GM10248 (cell line): ENCODE results near the gene ENPP3.

ENCODE experiments used
- CTCF ChIA-PET: fragments of 300-600 bp; sonication (Branson Sonifier 250); formaldehyde crosslinking; extraction: SDS; loops from one replicate; lab custom pipeline; 2021; ENCODE audit warnings: antibody characterized with exemption; lab: Yijun Ruan, JAX
- POLR2A ChIA-PET: fragments of 350-650 bp; sonication (Branson Sonifier 250); formaldehyde crosslinking; extraction: SDS; loops from one replicate; lab custom pipeline; 2020; ENCODE audit warnings: antibody characterized with exemption; lab: Yijun Ruan, JAX
- DNase-seq: peaks from one replicate; pipeline ENCODE4 v3.0.0; 2012; ENCODE audit errors: extremely low spot score
- CTCF ChIP-seq: IDR thresholded peaks from 2 replicates; pipeline ENCODE4 v1.5.1; 2012; ENCODE audit warnings: mild to moderate bottlenecking, low read depth; ENCODE audit errors: extremely low read depth, missing control alignments, control extremely low read depth

Gene ENPP3

GRCh38 chr6:131636880-131637792, at the start of gene ENPP3:
Gene ENPP3, plus strand, starts transcription at chr6:131637302. Its CDS starts 83 bp downstream, at chr6:131637385.
- DNase-seq, result no peak
- CTCF ChIA-PET, result interaction anchor here (1.3 to 5.4 kb wide), 3 partner anchors 10 to 20 kb away, joined by 3 to 73 read pairs (median 5); partner anchors contain the start of gene MED23
- POLR2A ChIA-PET, result no interaction called here
- no peak for TF ChIP-seq CTCF

- DNase-seq, result no peak
- CTCF ChIA-PET, result no interaction called here
- POLR2A ChIA-PET, result no interaction called here
- TF ChIP-seq CTCF, result no peak
Measured at GRCh38 chr6:131587909-131588308, 49.2 kb upstream of the ENPP3 start.

- POLR2A ChIA-PET, result no interaction called here
- TF ChIP-seq CTCF, result no peak
- CTCF ChIA-PET, result no interaction called here
- DNase-seq, result no peak
Measured at GRCh38 chr6:131588643-131589042, 48.5 kb upstream of the ENPP3 start.

GRCh38 chr6:131592935-131593334, 44.2 kb upstream of the ENPP3 start:
- POLR2A ChIA-PET, result no interaction called here
- no peak for TF ChIP-seq CTCF
- no peak for DNase-seq
- CTCF ChIA-PET, result interaction anchor here (1.2 to 1.9 kb wide), 2 partner anchors 9 to 18 kb away, joined by 3 to 7 read pairs; no protein-coding TSS in a partner anchor

- DNase-seq, result no peak
- ChIA-PET POLR2A (no interaction called here), CTCF (no interaction called here)
- TF ChIP-seq CTCF, result no peak
Measured at GRCh38 chr6:131594074-131594473, 43.0 kb upstream of the ENPP3 start.

GRCh38 chr6:131597446-131597845, 39.7 kb upstream of the ENPP3 start:
- POLR2A ChIA-PET, result no interaction called here
- CTCF ChIA-PET, result interaction anchor here (1.0 to 3.2 kb wide), 2 partner anchors 9 to 31 kb away, joined by 5 to 14 read pairs; partner anchors contain the start of gene MED23
- DNase-seq, result no peak

More at GRCh38 chr6:131597446-131597845, 39.7 kb upstream of the ENPP3 start:
- peak; percentile 10 for TF ChIP-seq CTCF
